ENCODE results near the gene USP32.

USP32 gene

GRCh38 chr17:60300011-60300410 lies 91.9 kb downstream of the USP32 start:
- DNase-seq (ENCODE audit: low read depth in 2 of 2): no peak

GRCh38 chr17:60297760-60298401 lies 94.1 kb downstream of the USP32 start:
- no peak for DNase-seq (ENCODE audit: low read depth in 2 of 2)

- DNase-seq (ENCODE audit: low read depth in 2 of 2): no peak
Observed at GRCh38 chr17:60296177-60296576, 95.8 kb downstream of the USP32 start.

DNA sequence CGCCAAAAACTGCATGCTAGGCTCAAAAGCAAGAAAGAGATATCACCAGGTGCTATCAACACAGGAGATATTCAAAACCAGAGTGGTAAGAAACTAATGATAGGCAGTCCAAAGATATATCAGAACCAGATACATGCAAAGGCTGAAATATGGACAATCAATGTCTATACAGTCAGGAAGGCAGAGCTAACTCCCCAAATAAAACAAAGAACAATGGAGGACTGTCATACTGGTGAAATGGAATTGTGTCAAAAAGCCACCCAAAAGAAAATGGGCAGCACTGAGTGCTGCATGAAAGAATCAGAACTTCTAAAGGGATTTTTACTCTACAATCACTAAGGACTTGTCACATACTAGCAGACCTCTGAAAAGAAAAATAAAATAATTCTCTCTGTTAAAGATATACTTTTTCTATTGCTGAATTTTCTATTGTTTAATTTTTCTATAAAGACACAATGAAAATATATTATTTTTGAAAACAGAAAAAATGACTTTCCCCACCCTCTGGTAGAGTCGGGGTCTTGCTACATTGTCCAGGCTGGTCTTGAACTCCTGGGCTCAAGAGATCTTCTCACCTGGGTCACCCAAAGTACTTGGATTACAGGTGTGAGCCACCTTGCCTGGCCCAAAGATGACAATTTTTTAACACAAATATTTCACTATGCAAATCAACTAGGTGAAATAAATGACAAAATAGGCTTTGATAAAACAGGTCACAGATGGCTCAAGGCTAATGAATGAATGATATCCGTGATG lies 98.2 kb downstream of the USP32 start:
- DNase-seq (ENCODE audit: low read depth in 2 of 2): no peak

- DNase-seq (ENCODE audit: low read depth in 2 of 2): no peak
Observed at GRCh38 chr17:60292697-60293096, 99.2 kb downstream of the USP32 start.

GRCh38 chr17:60284709-60285108 lies 107.2 kb downstream of the USP32 start:
- no peak for DNase-seq (ENCODE audit: low read depth in 2 of 2)

DNA sequence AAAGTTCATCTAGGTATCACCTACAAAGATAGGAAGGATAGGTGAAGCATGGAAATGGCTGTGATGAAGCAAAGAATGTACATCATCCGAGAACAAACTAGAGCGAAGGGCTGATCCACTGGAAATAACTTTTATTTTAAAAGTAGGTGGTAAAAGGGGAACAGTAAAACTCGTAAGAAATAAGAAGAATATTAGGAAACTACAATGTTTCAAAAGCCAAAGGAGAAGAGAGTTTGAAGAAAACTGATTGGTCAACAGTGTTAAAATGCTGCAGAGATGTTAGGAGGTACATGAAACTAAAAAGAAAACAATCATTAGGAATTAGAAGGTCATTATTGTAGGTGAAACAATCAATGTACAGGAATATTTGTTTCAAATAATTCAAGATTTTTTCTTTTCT lies 108.1 kb downstream of the USP32 start:
- no peak for DNase-seq (ENCODE audit: low read depth in 2 of 2)

- DNase-seq (ENCODE audit: low read depth in 2 of 2): no peak
Observed at GRCh38 chr17:60280673-60281072, 111.3 kb downstream of the USP32 start.

DNA sequence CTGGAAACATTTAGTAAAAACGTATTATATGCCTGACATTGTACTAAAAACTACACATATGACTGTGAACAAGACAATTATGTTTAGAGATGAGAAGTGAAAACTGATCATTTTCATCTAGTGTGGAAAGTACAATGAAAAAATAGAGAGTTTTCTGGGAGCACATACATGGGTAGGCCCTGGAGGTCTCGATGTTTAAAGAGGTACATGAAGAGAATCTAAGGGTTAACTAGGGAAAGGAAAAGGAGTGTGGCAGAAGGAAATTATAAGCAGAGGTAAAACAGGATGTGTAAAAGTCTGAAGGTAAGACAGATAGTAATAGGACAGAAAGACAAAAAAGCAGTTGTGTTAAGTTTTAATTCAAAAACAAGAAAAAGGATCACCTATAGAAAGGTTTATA lies 113.7 kb downstream of the USP32 start:
- no peak for DNase-seq (ENCODE audit: low read depth in 2 of 2)

DNA sequence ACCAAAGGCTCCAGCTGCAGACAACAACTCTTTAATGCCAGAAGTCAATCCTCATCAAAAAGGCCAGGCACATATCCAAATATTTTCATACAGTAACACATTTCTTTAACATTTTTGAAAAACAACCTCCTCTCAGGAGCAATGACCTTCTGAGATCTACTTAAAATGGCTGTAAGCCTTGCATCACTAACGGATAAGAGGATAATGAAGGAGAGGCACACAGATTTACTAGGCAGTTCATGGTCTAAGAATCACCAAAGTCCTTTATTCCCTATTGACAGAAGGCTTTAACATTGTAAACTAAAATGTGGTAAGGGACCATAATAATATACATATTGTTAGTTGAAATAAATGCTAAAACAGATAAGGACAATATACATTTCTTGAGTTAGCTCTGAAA lies 114.7 kb downstream of the USP32 start:
- no peak for DNase-seq (ENCODE audit: low read depth in 2 of 2)

DNA sequence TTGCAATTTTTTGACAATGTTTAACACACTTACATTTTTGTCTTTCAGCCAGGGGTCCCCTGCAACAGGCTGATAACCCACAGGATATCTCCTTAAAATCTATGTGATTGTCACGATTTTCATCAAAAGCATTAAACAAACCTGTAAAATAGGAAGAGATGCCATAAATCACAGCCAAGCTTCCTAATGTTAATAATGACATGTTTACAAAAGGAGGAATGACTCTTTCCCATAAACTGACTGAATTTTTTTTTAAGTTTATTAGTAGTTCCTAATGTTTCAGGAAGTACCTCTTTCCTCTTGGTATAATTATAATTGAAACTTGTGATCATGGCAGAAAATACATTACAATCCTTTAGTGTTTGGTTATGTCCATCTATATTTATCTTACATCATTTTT lies 122.5 kb downstream of the USP32 start:
- no peak for DNase-seq (ENCODE audit: low read depth in 2 of 2)

DNA sequence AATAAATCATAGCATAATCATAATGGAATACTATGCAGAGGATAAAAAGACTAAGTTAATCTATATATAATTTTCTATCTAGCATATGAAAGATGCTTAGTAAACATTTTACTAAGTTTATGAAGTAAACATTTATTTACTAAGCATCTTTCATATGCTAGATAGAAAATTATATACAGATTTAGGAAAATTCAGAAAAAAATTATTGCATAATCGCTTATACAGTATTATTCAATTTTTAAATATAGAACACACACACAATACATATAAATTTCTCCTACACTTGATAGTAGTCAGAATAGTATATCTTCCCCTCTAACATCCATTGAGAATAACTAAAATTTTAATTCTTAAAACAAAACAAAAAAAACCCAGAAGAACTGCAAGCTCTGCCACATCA lies 131.4 kb downstream of the USP32 start:
- no peak for DNase-seq (ENCODE audit: low read depth in 2 of 2)

DNA sequence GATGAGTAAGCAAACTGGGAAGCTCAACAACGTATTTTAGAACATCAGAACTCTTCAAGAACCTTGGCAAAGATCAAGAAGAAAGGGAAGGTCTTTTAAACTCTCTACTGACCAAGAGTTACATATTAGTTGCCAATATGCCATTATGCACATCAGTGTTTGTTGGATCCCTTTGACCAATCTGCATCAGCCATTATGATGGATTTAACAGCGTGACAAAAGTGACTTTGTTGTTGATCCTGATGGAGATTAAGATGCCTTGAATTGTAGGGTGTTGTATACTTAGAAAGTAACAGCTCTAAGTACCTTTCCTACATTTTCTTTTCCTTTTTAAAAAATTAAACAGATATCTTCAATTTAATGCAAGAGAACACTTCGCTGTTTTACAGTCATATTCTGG lies 133.6 kb downstream of the USP32 start:
- DNase-seq (ENCODE audit: low read depth in 2 of 2): no peak

DNA sequence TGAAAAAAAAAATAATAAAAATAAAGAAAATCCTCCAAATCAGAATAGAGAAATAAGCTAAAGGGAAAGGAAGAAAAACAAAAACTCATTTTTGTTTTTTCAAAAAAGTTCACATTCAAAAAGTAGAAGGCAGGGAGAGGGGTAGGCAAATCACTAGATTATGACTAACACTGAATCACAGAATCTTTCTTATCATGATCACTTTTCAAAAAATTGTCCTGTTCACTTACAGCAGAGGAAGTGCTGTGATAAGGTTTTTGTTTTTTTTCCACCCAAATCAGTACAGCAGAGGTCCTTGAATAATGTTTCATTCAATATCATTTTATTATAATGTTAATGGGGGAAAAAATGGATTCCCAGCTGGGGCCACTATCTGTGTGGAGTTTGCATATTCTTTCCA lies 135.8 kb downstream of the USP32 start:
- no peak for DNase-seq (ENCODE audit: low read depth in 2 of 2)

- no peak for DNase-seq (ENCODE audit: low read depth in 2 of 2)
Observed at GRCh38 chr17:60253048-60253447, 138.9 kb downstream of the USP32 start.

GRCh38 chr17:60252459-60252858 lies 139.5 kb downstream of the USP32 start:
- no peak for DNase-seq (ENCODE audit: low read depth in 2 of 2)

- DNase-seq (ENCODE audit: low read depth in 2 of 2): no peak
Observed at GRCh38 chr17:60249290-60249826, 142.6 kb downstream of the USP32 start.

DNA sequence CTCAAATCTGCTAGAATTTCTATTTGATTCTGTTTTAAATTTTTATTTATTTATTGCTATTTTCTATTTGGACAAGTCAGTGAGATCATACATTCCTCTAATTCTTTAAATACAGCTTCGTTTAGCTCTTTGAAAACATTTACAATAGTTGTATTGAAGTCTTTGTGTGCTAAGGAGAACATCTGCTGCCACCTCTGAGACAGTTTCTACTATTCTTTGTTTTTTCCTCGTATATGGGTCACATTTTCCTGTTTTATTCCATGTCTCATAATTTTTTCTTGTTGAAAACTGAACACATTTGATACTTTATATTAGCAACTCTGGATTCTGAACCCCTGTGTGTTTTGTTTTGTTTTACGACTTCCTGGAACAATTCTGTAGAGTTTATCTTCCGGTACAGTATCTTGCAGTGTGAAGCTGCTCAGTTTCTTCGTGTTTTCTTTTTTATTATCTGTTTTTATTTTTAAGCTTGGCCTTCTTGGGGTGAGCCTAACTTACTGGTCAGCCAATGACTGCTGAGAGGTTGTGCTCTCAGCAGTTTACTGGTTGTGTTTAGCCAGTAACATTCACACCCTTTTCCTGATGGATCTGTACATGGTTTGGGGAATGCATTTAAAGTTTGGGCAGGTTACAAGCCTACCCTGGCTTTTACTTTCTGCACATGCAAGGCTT lies 143.2 kb downstream of the USP32 start:
- DNase-seq (ENCODE audit: low read depth in 2 of 2): no peak

DNA sequence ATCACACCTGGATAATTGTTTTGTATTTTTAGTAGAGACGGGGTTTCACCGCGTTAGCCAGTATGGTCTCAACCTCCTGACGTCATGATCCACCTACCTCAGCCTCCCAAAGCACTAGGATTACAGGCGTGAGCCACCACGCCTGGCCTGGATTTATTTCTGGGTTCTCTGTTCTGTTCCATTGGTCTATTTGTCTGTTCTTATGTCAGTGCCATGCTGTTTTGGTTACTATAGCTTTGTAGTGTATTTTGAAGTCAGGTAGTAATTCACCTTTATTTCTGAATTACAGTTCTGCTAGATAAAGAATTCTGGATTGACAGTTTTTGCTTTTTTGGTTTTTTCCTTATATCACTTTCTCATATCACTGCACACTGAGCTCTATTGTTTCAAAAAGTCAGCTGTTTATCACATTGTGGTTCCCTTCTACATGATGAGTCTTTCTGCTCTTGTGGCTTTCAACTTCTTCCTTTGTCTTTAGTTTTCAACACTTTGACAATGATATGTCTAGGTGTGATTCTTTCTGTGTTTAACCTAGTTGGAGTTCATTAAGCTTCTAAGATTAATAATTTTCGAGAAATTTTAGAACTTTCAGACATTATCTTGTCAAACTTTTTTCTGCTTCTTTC lies 144.0 kb downstream of the USP32 start:
- DNase-seq (ENCODE audit: low read depth in 2 of 2): no peak

DNA sequence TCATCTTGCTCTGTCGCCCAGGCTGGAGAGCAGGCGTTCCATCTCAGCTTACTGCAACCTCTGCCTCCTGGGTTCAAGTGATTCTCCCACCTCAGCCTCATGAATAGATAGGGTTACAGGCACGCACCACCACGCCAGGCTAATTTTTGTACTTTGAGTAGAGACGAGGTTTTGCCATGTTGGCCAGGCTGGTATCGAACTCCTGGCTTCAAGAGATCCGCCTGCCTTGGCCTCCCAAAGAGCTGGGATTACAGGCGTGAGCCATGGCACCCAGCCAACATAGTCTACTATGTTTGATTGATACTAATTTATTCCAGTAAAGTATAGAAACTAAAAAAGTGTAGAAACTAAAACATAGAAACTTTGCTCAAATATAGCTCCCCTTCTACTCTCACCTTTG lies 147.3 kb downstream of the USP32 start:
- DNase-seq (ENCODE audit: low read depth in 2 of 2): no peak

DNA sequence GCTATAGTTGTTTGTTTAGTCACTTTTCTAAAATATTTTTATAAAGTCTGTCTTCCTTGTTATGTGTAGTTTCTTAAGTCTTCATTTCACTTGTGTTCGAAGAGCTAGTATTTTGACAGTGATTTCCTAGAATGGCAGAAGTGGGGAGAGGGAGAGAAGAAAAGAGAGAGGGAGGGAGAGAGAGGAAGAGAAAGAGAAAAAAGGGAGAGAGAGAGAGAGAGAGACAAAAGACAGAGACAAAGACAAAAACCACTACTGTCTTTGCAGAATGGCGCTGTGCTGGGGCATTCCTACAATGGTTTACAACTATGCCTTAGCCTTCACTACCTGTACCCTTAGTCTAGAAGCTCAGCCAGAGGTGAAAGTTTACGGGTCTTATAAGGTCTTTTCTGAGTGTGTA lies 151.6 kb downstream of the USP32 start:
- no peak for DNase-seq (ENCODE audit: low read depth in 2 of 2)

DNA sequence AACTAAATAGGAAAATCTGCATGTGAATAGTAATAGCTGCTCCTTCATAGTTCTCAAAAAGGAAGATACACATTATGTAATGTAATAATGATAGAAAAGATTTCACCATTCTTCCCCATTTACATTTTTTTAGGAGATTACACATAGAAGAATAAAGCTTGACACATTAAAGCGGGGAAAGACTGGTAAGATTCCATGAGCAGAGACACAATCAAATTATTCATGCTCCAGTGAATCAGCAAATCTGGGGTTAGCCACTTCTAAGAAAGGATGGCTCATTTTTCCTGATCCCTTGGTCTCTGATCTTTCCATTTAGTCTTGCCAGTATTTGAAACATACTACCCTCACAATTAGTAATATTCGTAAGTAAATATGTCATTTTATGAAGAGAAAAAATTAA lies 160.2 kb downstream of the USP32 start:
- no peak for DNase-seq (ENCODE audit: low read depth in 2 of 2)

Data from fibroblast of skin of left biceps (primary cell).